Umbilical cord (tissue), 2 donors: ENCODE results near the gene CDH11. TPM values are rescaled to one million over a fixed set of nuclear protein-coding genes. Genes with fewer than 3 reads are reported as not detected.

Experiments used
- DNase-seq: peaks from one replicate; pipeline ENCODE4 v3.0.0-alpha.2; 2015; ENCODE audit warnings: low spot score
- total RNA-seq: library from RNA; depleted of rRNA; stranded (reverse); fragments of >200 nt; gene quantifications from one replicate; pipeline ENCODE4 v1.2.3, GENCODE V29; 2014; ENCODE audit warnings: low replicate concordance; ENCODE audit not compliant: insufficient read depth

CDH11 gene
- total RNA-seq, 1 donor from 2014 or later = 419 TPM

- no peak for DNase-seq
Observed at GRCh38 chr16:64983231-64983630, 138.6 kb downstream of the CDH11 start.

- no peak for DNase-seq
Observed at GRCh38 chr16:64982581-64982980, 139.3 kb downstream of the CDH11 start.

GRCh38 chr16:64981568-64982281 lies 140.1 kb downstream of the CDH11 start:
- DNase-seq = no peak

- no peak for DNase-seq
Observed at GRCh38 chr16:64977206-64977920, 144.5 kb downstream of the CDH11 start.

GRCh38 chr16:64975821-64976220 lies 146.0 kb downstream of the CDH11 start:
- DNase-seq = no peak

GRCh38 chr16:64974381-64974780 lies 147.5 kb downstream of the CDH11 start:
- no peak for DNase-seq

GRCh38 chr16:64973171-64973570 lies 148.7 kb downstream of the CDH11 start:
- DNase-seq = no peak

- DNase-seq = no peak
Observed at GRCh38 chr16:64971171-64971570, 150.7 kb downstream of the CDH11 start.

GRCh38 chr16:64969221-64969620 lies 152.6 kb downstream of the CDH11 start:
- DNase-seq = no peak

GRCh38 chr16:64968539-64968938 lies 153.3 kb downstream of the CDH11 start:
- peak; percentile 29 for DNase-seq

- no peak for DNase-seq
Observed at GRCh38 chr16:64964126-64964540, 157.7 kb downstream of the CDH11 start.

GRCh38 chr16:64962786-64963185 lies 159.1 kb downstream of the CDH11 start:
- no peak for DNase-seq

GRCh38 chr16:64957246-64957645 lies 164.6 kb downstream of the CDH11 start:
- DNase-seq = no peak

- DNase-seq = peak; percentile 53
Observed at GRCh38 chr16:64952177-64952576, 169.7 kb downstream of the CDH11 start.

- DNase-seq = no peak
Observed at GRCh38 chr16:64951193-64951592, 170.7 kb downstream of the CDH11 start.

- no peak for DNase-seq
Observed at GRCh38 chr16:64950731-64951130, 171.1 kb downstream of the CDH11 start.

GRCh38 chr16:64950262-64950661 lies 171.6 kb downstream of the CDH11 start:
- DNase-seq = no peak

- DNase-seq = no peak
Observed at GRCh38 chr16:64948056-64948455, 173.8 kb downstream of the CDH11 start.

GRCh38 chr16:64947651-64948050 lies 174.2 kb downstream of the CDH11 start:
- no peak for DNase-seq

- peak; percentile 43 for DNase-seq
Observed at GRCh38 chr16:64933885-64934284, 188.0 kb downstream of the CDH11 start.

- no peak for DNase-seq
Observed at GRCh38 chr16:64926476-64926875, 195.4 kb downstream of the CDH11 start.

GRCh38 chr16:64925166-64925565 lies 196.7 kb downstream of the CDH11 start:
- DNase-seq = no peak

- DNase-seq = peak; percentile 84
Observed at GRCh38 chr16:64924086-64924485, 197.8 kb downstream of the CDH11 start.
